C4-2B (cell line): ENCODE results near the gene COL2A1.

Experiments
- ZFX ChIP-seq: fragments of 450-650 bp; IDR thresholded peaks from 2 replicates; pipeline ENCODE4 v1.6.1; 2017
- TF ChIP-seq, protein P1 (sequence below): fragments of 450-650 bp; conservative IDR thresholded peaks from 2 replicates; pipeline ENCODE4 v1.5.1; 2017; ENCODE audit warnings: mild to moderate bottlenecking

DNA sequence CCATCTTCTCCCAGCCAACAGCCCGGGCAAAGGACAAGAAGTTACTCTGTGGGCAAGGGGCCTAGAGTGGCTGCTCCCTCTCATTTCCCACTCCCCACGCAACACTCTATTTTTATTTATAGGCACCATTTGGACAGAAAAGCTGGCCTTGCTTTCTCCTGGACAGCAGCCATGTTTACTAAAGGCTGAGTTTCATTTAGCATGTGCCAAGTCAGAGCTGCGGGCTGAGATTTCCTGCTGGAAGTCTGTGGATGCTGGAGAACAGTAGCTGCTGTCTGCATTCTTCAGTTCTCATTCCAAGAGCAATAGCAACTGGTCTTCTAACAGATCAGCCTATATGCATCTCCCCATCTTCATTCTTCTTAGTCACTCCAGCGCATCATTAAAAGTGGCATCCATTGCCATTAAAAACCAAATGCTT is 8.3 kb downstream of the COL2A1 start:
- TF ChIP-seq, protein P1, sequence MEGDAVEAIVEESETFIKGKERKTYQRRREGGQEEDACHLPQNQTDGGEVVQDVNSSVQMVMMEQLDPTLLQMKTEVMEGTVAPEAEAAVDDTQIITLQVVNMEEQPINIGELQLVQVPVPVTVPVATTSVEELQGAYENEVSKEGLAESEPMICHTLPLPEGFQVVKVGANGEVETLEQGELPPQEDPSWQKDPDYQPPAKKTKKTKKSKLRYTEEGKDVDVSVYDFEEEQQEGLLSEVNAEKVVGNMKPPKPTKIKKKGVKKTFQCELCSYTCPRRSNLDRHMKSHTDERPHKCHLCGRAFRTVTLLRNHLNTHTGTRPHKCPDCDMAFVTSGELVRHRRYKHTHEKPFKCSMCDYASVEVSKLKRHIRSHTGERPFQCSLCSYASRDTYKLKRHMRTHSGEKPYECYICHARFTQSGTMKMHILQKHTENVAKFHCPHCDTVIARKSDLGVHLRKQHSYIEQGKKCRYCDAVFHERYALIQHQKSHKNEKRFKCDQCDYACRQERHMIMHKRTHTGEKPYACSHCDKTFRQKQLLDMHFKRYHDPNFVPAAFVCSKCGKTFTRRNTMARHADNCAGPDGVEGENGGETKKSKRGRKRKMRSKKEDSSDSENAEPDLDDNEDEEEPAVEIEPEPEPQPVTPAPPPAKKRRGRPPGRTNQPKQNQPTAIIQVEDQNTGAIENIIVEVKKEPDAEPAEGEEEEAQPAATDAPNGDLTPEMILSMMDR, result no peak
- no peak for TF ChIP-seq ZFX
